ENCODE measurements around the gene TTLL10. TPM values are rescaled to one million over a fixed set of nuclear protein-coding genes. Genes with fewer than 3 reads are reported as not detected.

TTLL10 gene
- total and polyA plus RNA-seq, 2 experiments from 2014 or later: 0.45 TPM; not detected in 1

DNA sequence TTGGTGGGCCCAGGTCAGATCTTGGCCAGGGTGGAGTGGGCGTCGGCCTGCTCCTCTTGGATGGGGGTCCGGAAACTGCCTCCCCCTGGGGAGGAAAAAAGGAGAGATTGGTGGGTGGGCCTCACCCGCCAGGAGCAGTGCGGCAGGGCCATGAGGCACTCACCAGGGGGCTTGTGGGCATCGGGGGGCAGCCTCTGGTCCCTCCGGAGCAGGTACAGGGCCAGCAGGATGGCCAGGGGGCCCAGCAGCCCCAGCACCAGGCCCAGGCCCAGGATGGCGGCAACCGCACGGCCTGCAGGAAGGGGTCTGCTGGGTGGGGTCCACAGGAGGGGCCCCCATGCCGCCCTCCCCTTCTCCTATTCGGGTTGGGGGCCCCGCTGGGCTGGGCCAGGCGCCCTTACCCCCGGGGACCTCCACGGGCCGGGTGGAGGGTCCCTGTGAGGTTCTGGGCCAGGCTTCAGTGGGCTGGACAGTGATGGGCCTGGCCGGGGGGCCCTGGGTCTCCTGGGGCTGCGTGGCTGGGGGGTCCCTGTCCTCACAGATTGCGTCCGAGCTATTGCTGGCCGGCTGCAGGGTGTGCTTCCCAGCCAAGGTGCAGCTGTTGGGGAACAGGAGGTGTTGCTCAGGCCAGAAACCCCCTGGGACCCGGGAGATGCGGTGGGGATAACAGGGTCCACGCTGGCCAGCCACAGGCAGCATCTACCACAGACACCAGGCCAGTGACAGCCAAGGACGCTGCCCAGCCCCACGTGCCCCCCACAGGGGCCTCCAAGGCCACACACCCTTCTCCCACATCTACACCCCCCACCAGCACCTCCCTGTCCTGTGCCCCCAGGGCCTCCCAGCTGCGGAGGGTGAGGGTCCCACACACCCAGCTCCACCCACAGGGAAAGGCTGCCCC, 38.1 kb downstream of the TTLL10 start:
- peaks cover 1% of the 10 kb centered on the region; the same call in 1 of the 2 replicates for H3K36me3 ChIP-seq (ENCODE audit: insufficient read depth)
- no peaks in the 10 kb centered on the region for H3K27me3 ChIP-seq (ENCODE audit: insufficient read depth)
- no peak overlapping the region for H3K4me2 ChIP-seq
- no peaks in the 10 kb centered on the region for H3K4me1 ChIP-seq (ENCODE audit: insufficient read depth)
- no peaks in the 10 kb centered on the region for H3F3A ChIP-seq (replicated peaks; ENCODE audit: low read depth)
- TF ChIP-seq NANOG (IDR thresholded peaks at IDR 0.05; ENCODE audit: borderline replicate concordance) (no peak), EZH2phosphoT487 (IDR thresholded peaks at IDR 0.05; ENCODE audit: unreplicated experiment) (no peak), JUNB (IDR thresholded peaks at IDR 0.05; ENCODE audit: unreplicated experiment) (no peak), EZH2 (IDR thresholded peaks at IDR 0.05; ENCODE audit: low read depth, unreplicated experiment) (no peak), POLR2AphosphoS5 (IDR thresholded peaks at IDR 0.05; ENCODE audit: low read depth) (no peak)
- TF ChIP-seq, protein P1, sequence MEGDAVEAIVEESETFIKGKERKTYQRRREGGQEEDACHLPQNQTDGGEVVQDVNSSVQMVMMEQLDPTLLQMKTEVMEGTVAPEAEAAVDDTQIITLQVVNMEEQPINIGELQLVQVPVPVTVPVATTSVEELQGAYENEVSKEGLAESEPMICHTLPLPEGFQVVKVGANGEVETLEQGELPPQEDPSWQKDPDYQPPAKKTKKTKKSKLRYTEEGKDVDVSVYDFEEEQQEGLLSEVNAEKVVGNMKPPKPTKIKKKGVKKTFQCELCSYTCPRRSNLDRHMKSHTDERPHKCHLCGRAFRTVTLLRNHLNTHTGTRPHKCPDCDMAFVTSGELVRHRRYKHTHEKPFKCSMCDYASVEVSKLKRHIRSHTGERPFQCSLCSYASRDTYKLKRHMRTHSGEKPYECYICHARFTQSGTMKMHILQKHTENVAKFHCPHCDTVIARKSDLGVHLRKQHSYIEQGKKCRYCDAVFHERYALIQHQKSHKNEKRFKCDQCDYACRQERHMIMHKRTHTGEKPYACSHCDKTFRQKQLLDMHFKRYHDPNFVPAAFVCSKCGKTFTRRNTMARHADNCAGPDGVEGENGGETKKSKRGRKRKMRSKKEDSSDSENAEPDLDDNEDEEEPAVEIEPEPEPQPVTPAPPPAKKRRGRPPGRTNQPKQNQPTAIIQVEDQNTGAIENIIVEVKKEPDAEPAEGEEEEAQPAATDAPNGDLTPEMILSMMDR (conservative IDR thresholded peaks at IDR 0.05; ENCODE audit: low read depth in 2 of 2): no peak
- TF ChIP-seq, protein P2, sequence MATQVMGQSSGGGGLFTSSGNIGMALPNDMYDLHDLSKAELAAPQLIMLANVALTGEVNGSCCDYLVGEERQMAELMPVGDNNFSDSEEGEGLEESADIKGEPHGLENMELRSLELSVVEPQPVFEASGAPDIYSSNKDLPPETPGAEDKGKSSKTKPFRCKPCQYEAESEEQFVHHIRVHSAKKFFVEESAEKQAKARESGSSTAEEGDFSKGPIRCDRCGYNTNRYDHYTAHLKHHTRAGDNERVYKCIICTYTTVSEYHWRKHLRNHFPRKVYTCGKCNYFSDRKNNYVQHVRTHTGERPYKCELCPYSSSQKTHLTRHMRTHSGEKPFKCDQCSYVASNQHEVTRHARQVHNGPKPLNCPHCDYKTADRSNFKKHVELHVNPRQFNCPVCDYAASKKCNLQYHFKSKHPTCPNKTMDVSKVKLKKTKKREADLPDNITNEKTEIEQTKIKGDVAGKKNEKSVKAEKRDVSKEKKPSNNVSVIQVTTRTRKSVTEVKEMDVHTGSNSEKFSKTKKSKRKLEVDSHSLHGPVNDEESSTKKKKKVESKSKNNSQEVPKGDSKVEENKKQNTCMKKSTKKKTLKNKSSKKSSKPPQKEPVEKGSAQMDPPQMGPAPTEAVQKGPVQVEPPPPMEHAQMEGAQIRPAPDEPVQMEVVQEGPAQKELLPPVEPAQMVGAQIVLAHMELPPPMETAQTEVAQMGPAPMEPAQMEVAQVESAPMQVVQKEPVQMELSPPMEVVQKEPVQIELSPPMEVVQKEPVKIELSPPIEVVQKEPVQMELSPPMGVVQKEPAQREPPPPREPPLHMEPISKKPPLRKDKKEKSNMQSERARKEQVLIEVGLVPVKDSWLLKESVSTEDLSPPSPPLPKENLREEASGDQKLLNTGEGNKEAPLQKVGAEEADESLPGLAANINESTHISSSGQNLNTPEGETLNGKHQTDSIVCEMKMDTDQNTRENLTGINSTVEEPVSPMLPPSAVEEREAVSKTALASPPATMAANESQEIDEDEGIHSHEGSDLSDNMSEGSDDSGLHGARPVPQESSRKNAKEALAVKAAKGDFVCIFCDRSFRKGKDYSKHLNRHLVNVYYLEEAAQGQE (IDR thresholded peaks at IDR 0.05; ENCODE audit: unreplicated experiment): no peak
- H3K79me2 ChIP-seq (replicated peaks; ENCODE audit: insufficient read depth): no peaks in the 10 kb centered on the region
- peaks cover 11% of the 10 kb centered on the region for H3K27me3 Mint-ChIP-seq (ENCODE audit: insufficient read depth, low read depth, poor library complexity)
- no peaks in the 10 kb centered on the region; the same call in 1 of the 2 replicates for H4K20me1 ChIP-seq (replicated peaks; ENCODE audit: insufficient read depth)
- H3K9me3 Mint-ChIP-seq: no peaks in the 10 kb centered on the region; the same call in 2 of the 3 replicates
- H3K9me2 ChIP-seq (ENCODE audit: insufficient read depth): no peaks in the 10 kb centered on the region
- no peak overlapping the region for H3K27ac ChIP-seq (ENCODE audit: low read depth)
- H3K27ac Mint-ChIP-seq: no peak overlapping the region
- DNase-seq (ENCODE audit: low spot score) (no peak), ATAC-seq (no peak)
- H2AFZ ChIP-seq: no peak overlapping the region
- H3K4me1 Mint-ChIP-seq: no peaks in the 10 kb centered on the region
- H3K4me3 Mint-ChIP-seq: no peak overlapping the region
- H3K36me3 Mint-ChIP-seq (ENCODE audit: low read depth): peaks cover 5% of the 10 kb centered on the region; the same call in 2 of the 3 replicates
- no peak overlapping the region for H3K4me3 ChIP-seq

DNA sequence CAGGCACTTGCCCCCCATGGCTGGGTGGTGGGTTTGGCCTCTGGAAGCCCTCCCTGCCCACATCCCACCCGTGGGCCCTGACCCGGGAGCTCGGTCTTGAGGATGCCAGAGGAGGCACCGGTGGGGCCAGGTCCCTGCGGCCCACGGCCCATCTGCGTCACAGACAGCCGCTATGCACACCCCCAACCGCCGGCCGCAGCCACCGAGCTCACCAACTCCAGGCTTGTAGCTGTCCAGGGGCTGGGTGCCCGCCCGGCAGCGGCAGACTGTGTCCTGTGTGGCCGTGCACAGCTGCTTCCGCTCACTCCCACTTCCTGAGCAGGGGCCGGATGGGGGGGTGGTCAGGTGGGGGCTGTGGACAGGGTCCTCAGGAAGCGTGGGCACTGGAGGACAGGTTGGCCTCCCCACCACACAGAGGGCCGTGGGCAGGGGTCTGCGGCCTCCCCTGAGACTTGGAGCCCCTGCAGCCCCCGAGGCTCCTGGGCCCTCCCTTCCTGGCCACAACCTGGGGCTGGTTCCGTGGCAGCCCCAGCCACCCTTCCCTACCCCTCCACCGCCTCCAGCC, 39.2 kb downstream of the TTLL10 start:
- H3K36me3 ChIP-seq (ENCODE audit: insufficient read depth): peaks cover 4% of the 10 kb centered on the region; the same call in 1 of the 2 replicates
- H3K36me3 Mint-ChIP-seq (ENCODE audit: low read depth): peaks cover 8% of the 10 kb centered on the region; the same call in 2 of the 3 replicates

More for the DNA sequence above, 39.2 kb downstream of the TTLL10 start:
- Mint-ChIP-seq H3K27ac (no peak overlapping the region), H3K27me3 (ENCODE audit: insufficient read depth, low read depth, poor library complexity) (peaks cover 10% of the 10 kb centered on the region), H3K4me3 (no peak overlapping the region), H3K9me3 (no peaks in the 10 kb centered on the region; the same call in 2 of the 3 replicates), H3K4me1 (no peaks in the 10 kb centered on the region)
- H3K9me2 ChIP-seq (ENCODE audit: insufficient read depth): no peaks in the 10 kb centered on the region
- DNase-seq (ENCODE audit: low spot score): no peak
- no peak for ATAC-seq
- no peaks in the 10 kb centered on the region for H3K4me1 ChIP-seq (ENCODE audit: insufficient read depth)
- H3K4me2 ChIP-seq: no peak overlapping the region
- no peaks in the 10 kb centered on the region for H3K79me2 ChIP-seq (replicated peaks; ENCODE audit: insufficient read depth)
- H3K27me3 ChIP-seq (ENCODE audit: insufficient read depth): no peaks in the 10 kb centered on the region
- TF ChIP-seq, protein P1 (conservative IDR thresholded peaks at IDR 0.05; ENCODE audit: low read depth in 2 of 2): no peak
- TF ChIP-seq STAT1 (IDR thresholded peaks at IDR 0.05; ENCODE audit: unreplicated experiment) (no peak), ZNF114 (CRISPR knock-in tag; IDR thresholded peaks at IDR 0.05) (no peak), POLR2AphosphoS5 (IDR thresholded peaks at IDR 0.05; ENCODE audit: low read depth) (no peak)
- H2AFZ ChIP-seq: no peak overlapping the region
- no peaks in the 10 kb centered on the region for H3F3A ChIP-seq (replicated peaks; ENCODE audit: low read depth)
- H3K4me3 ChIP-seq: no peak overlapping the region
- no peaks in the 10 kb centered on the region; the same call in 1 of the 2 replicates for H4K20me1 ChIP-seq (replicated peaks; ENCODE audit: insufficient read depth)
- H3K27ac ChIP-seq (ENCODE audit: low read depth): no peak overlapping the region

Data from GM23338 (cell line).